ENCODE measurements around the gene TTC33.

Gene TTC33

GRCh38 chr5:40559306-40559705 is 196.5 kb downstream of the TTC33 start:
- no peak for DNase-seq

DNA sequence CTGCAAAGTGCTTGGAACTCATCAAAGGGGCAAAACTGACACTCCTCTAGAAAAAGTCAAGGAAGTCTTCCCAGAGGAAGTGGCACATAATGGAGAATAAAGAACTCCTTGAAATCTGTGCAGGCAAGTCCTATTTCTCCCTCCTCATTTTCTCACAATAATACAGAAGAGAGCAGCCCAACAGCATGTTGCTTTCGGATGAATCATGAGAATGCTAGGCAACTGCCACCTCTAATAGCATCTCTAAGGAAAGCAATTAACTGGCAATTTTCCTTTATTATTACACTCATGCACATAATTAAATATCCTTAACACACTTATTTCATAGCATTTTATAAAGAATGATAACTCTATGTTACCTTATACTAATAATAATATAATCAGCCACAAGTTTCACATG is 198.3 kb downstream of the TTC33 start:
- no peak for DNase-seq

DNA sequence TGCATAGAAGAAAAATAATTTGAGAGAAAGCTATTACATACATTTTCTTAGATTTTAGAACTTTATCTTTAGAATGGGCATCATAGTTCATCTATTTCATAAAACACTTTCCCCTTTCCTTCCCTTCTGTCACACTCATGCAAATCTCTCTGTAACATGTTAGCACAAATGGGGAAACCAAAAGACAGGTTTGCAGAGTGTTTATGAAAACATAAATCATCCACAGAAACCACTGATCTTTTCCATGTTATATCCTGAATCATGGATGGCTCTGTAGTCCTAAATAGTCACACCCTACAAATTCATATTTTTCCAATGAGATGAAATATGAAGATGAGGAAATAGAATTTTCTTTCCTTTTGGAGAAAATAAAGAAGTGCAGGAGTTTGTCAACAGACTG is 198.9 kb downstream of the TTC33 start:
- DNase-seq = no peak

DNA sequence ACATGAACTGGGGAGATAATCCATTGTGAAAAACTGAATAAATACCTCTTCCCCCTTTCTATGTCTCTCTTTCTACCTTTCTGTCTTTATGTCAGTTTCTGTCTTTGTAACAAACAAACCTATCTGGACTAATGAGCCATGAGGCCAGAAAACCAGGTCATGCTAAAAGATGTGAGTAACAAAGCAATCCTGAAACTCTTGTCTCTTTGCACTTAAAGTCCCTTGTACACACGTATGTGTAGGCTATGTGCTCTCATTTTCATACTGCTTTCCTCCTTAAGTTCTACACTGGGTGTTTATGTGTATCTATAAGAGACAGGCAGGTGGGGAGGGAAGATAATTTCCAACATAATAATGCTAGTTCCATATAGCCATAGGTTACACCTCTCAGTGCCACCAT is 199.9 kb downstream of the TTC33 start:
- DNase-seq = no peak

DNA sequence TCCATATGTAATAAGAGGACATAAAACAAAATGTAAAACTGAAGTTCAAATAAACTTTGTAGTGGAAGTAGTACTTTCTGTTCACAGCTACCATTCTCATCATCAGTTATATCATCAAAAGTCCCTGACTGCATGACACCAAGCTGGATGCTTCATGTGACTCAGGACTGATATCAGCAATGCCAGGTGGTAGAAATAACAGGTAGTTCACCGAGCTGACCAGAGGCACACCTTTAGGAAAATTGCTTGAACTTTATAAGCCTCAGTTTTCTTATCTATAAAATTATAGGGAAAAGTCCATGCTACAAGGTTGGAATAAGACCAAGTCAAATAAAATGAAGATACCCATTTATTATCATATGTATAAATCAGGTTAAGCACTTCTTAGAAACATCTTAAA is 200.9 kb downstream of the TTC33 start:
- DNase-seq = no peak

DNA sequence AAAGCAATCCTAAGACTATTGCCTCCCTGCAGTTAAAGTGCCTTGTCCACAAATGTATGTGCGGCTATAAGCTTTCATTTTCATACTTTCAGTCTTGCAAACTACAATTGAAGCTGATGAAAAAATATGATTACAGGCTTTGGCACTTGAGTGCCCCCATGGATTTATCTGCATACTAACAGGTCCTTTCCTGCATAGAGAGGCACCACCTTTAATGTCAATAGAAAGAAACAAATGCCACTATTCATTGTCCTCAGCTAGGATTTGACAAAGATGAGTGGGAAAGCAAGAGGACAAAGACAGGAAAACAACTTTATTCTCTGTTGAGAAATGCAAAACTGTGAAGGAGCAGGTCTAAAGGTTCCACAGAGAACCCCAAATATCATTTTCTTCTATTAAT is 201.7 kb downstream of the TTC33 start:
- DNase-seq = no peak

GRCh38 chr5:40552981-40553380 is 202.8 kb downstream of the TTC33 start:
- DNase-seq = no peak

DNA sequence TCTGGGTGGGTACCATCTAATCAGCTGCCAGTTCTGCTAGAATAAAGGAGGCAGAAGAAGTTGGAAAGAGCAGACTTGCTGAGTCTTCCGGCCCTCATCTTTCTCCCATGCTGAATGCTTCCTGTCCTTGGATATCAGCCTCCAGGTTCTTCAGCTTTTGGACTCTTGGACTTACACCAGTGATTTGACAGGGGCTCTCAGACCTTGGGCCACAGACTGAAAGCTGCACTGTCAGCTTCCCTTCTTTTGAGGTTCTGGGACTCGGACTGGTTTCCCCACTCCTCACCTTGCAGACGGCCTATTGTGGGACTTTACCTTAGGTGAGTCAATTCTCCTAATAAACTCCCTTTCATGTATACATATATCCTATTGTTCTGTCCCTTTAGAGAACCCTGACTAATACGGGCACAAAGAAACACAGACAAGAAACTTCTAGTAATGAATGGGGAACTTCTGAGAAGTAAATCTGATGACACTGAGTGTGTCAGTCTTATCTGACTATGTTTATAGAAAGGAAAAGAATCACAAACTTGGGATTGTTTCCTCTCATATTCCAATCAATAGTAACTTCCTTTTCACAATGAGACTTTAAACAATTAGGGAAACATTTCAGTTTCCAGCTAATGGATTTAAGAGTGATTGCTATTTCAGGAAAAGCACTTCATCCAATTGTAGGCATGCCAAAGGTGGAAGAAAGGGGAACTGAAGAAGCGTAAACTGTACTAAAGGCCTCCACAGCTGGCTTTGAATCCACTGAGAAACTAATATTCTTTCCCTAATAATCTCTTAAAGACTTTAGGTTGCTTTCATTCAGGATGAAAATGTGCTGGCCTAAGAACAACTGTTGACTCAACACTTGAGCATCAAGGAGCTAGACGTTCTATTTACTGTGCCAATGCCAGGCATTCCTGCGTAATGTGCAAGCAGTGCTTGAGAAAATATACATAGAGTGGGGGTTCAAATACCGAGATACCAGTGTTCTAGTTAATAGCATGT is 204.0 kb downstream of the TTC33 start:
- DNase-seq = no peak

DNA sequence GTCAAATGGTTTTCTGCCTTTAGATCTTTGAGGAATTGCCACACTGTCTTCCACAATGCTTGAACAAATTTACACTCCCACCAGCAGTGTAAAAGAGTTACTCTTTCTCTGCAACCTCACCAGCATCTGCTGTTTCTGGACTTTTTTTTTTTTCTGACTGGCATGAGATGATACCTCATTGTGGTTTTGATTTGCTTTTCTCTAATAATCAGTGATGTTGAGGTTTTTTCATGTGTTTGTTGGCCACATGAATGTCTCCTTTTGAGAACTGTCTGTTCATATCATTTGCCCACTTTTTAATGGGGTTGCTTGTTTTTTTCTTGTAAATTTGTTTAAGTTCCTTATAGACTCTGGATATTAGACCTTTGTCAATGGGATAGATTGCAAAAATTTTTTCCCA is 205.3 kb downstream of the TTC33 start:
- no peak for DNase-seq

DNA sequence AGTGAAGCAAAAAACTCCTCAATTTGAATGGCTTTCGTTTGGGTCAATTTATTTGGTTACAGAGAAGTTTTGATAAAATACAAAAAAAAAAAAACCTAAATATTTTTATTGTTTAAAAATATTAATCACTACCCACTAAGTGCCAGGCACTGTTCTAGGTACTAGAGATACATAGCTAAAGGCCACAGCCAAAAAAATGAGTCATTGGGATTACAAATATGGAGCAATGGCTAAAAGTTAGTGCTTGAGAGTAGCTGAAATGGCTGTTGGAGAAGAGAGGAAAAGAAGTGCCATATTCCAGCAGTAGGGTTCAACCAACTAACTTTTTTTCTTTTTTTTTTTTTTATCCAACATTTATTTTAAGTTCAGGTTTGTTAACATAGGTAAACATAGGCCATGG is 206.1 kb downstream of the TTC33 start:
- no peak for DNase-seq

DNA sequence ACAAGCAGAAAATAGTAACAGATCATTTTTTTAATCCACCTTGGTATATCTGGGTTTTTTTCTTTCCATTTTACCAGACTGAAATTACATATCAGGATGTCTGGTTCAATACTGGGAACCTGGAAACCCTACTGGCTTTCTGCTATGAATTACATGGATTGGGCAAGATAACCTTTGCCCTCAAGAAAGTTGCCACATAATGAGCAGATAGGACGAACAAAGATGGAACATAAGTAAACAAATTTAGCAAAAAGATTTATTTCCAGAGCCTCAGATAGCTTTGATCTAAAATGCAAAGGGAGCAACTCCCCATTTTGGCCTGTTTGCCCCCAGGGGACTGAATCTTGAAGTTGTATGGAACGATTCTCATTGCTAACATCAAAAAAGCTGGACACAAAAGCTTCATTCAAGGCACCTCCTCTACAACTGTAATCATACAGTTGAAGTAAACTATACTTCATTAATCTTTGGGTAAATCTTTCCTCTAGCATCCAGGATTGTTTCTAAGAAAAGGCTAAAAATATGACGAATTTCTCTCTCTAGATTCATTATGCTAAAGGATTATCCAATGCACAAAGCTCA is 207.7 kb downstream of the TTC33 start:
- DNase-seq = no peak

DNA sequence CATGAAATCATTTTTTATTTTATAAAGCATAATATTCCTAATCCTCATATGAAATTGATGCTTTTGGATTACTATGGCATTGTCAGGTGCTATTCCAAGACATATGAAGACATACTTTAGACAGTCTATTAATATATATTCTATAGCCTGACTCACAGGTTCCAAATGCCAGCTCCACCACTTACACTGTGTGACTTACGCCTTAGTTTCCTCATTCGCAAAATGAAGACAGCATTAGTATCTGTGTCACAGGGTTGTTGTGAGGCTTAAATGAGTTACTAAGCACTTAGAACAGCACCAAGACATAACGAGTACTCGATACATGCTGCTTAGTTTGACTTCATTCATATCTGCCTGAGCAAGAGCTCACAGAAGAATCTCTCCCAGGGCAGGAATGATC is 208.2 kb downstream of the TTC33 start:
- DNase-seq = no peak

GRCh38 chr5:40540301-40540700 is 215.5 kb downstream of the TTC33 start:
- no peak for DNase-seq

DNA sequence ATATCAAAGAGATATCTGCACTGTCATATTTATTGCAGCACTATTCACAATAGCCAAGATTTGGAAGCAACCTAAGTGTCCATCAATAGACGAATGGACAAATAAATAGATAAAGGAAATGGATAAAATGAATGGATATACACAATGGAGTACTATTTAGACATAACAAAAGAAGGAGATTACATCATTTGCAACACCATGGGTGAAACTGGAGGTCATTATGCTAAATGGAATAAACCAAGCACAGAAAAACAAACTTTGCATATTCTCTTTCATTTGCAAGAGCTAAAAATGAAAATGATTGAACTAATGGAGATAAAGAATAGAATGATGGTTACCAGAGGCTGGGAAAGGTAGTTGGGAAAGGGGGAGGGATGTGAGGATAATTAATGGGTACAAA is 231.1 kb downstream of the TTC33 start:
- no peak for DNase-seq

DNA sequence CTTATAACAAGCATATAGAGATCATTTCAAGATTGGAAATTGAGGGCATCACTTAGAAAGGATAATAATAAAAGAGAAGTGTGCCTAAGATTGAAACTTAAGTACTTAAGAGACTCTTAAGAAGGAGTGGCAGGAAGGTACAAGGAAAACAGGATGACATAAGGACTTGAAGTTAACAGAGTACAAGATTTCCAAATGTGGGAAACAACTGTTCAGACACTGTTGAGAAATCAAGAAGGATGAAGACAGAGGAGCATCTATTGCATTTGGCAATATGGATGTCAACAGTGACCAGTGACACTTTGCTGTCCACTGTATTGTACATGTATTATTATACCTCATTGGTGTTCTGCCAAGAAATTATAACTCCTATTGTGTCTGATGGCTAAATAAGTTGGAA is 233.8 kb downstream of the TTC33 start:
- no peak for DNase-seq

- no peak for DNase-seq
Observed at GRCh38 chr5:40521108-40521785, 234.5 kb downstream of the TTC33 start.

DNA sequence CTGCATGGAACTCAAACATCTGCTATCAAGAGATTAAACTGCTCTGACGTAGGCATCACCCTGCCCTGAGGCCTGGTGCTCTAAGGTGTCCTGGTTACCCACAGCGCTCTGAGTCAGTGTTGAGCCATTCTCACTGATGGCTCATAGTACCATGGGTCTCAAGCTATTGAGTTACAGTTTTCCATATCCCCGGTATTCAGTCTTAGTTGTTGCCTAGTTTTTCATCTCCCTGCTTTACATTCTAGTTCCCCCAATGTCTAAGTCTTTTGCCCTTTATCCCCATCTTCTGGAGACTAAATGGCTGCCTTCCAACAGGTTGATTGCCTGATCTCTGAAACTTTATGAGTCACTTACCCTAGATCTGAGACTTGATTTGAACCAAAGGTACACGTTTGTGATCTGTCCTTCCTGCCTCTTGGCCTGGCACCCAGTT is 237.3 kb downstream of the TTC33 start:
- no peak for DNase-seq

DNA sequence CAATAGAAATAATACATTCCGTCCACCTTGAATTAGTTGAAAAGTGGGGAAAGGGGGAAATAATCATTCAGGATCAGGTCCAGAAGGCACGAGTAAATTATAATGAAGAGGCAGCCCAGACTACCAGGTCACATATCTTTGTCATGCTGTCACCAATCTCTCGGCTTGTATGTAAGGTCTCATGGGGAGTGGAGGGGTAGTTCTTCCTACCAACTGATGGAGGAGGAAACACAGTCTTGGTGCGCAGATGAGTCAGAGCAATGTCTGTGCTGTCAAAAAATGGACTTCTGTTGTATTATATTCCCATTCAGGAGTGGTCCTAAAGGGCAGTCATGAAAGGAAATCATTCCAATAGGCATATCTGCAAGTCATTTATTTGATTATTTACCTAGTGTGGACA is 240.3 kb downstream of the TTC33 start:
- DNase-seq = no peak

- DNase-seq = no peak
Observed at GRCh38 chr5:40514976-40515375, 240.8 kb downstream of the TTC33 start.

- no peak for DNase-seq
Observed at GRCh38 chr5:40511801-40512200, 244.0 kb downstream of the TTC33 start.

- DNase-seq = no peak
Observed at GRCh38 chr5:40507095-40507494, 248.7 kb downstream of the TTC33 start.

DNA sequence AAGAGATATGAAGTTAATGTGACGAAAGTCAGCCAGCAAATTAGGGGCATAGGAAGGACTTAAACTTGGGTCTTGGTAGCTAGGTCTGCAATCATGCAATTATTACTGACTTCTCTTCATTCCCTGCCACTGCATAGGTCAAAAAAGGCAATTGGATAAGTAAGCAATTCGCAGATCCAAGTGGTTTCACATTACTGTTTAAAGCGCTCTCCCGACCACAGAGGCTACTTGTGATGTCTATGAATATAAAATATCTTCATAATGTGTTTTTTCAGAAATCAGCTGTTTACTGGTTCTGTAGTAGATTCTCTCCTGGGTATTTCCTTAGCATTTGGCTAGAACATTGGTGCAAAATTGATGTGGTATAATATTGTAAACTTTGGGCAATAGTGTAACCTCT is 250.7 kb downstream of the TTC33 start:
- DNase-seq = no peak

GRCh38 chr5:40503439-40503838 is 252.3 kb downstream of the TTC33 start:
- no peak for DNase-seq

DNA sequence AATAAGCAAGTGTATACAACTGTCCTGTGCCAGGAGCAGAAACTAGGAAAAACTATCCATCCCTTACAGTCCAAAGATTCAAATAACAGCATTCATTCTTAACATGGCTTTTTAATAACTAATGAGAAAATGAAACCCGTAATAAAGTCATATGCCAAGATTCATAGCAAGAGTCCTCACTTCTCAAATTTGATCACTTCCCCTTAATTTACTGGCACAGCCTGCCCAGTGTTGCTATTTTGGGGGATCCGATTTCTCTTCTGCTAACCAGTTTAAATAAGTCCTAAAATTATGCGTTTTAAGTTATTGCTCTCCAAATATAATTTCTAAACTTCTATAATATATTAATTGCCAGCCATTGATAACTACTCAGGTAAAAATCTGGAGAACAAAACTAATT is 253.0 kb downstream of the TTC33 start:
- no peak for DNase-seq
